Stimulated activated CD4-positive, alpha-beta T cell treated with anti-CD3 and anti-CD28 coated beads, Interleukin-1b, Interleukin-23, amount 100 ng/mL, for 48 hours (primary cell): Measurements from ENCODE around the gene CELF4.

Source experiments
- DNase-seq: peaks from one replicate; pipeline ENCODE4 v3.0.0-alpha.2; 2020

Gene CELF4

DNA sequence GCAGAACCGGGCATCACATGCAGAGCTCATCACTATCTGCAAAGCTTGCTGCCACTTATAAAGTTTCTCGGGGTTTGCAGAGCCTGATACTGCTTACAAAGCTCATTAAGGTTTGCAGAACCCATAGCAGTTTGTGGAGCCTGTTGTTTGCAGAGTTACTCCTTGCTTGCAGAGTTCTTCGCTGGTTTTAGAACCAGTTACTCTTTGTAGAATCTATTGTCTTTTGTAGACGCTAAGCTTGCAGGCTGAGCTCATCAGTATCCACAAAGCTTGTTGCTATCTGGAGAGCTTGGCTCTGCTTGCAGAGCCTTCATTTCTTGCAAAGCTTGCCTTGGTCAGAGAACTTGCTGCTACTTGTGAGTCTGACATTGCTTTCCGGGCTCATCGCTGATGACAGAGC, 106.9 kb downstream of the CELF4 start:
- no peak for DNase-seq

DNA sequence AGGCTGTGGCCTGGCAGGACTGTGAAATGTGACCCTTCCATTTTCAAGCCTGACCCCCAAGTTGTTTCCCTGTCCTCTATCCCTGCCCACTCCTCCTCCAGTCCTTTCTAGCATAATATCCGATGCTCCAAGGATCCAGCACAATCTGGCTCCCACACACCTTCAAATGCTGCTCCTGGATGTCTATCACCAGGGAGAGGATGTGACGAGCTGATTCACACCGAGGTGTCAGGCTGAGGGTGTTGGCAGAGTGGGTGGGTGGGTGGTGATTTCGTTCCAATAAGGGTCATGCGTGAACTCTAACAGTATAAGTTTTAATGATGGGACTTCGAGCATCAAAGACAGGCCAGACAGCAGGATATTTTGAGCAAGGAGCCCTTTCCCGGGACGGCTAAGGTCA, 107.8 kb downstream of the CELF4 start:
- no peak for DNase-seq

DNA sequence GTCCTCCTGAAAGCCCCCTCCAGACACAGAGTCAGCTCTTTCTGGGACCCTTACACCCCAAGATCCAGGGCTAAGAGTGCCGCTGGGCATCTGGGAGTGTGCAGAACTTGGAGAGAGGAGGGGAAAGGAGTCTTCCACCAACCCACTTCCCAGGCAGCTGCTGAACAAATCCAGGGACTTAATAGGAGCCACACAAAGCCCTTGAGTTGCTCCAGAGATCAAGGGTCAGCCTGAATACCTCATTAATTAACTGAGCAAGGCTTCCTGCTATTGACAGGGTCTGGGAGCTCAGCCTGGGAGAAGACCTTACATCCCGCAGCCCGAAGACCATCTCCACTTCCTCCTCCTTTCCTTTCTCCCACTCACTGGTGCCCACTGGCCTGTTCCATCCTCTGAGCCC, 108.3 kb downstream of the CELF4 start:
- DNase-seq: no peak

DNA sequence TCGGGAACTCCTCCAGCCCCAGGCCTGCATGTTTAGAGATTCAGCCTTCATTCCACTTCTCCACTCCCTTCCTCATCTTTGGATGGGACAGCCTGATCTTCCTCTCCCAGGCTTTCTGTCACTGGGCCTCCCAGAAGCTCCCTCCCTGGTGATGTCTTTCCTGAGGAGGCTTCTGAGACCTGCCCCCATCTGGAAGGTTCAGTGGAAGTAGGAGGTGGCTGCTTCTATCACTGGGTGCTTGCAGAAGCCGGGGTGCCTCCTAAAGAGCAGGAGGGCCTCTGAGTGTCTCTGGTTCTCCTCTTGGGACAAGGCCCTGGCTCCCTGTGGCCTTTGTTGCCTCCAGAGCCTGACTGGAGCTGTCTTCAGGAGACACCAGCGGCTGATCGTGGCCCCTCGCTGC, 108.7 kb downstream of the CELF4 start:
- no peak for DNase-seq

DNA sequence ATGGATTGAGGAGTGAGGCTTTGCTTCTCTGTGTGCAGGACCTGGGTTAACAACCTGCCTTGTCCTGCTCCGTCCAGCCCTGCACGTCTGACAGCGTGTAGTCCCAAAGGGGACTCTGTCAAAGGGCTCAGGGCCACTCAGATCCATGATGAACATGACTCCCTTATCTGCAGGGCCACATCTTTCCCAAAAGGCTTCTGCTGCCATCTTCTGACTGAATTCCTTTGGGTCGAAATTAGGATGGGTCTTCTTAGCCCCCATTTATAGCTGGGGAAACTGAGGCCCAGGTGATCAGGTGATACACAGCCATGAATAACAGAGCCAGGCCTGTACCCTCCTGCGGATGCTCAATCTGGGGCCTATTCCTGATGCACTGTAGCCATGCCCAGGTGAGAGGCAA, 109.2 kb downstream of the CELF4 start:
- DNase-seq: no peak

DNA sequence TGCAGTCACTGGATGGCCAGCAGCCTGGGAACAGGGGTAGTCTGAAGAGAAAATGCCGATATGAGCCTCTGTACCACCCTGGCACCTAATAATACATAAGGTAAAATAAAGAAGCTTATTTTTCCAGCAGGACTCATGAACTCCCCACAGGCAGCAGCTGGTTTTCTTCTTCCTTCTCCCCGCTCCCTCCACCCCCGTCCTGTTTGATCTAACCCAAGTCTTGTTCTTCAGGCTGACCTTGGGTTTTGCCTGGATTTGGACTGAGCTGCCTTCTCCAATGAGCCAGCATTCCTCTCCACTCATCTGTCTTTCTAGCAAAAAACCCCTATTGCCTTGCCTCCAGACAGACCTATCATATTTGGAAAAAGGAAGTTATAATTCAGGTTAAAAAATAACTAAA, 111.8 kb downstream of the CELF4 start:
- no peak for DNase-seq

DNA sequence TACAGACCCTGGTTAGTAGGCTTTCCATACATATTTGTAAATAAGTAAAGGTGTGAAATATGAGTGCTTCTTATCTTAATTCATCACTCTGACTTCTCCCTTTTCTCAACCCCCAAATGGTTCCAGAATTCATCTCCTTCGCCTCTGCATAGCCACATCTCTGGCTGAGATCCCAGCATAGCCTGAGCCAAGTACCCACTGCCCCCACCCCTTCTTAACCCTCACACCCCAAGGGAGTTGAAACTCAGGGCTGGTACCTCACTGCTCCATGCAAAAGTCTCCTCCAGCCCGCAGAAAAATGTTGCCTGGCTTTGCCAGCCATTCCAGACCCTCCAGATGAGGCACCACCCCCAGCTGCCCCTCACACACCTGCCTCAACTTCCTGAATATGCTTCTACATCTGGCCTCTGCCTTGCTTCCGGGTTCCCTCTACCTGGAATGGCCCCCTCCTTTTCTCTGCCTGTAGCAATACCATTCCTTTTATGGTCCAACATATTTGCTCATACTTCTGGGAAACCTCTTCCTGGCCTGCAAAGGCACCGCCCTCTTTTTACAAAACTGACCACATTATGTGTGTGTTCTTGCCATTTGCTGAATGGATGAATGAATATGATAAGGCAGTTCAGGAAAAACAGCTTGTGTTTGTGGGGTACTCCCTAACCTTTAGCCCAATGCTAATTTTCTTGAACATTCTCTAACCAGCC, 112.8 kb downstream of the CELF4 start:
- DNase-seq: no peak

DNA sequence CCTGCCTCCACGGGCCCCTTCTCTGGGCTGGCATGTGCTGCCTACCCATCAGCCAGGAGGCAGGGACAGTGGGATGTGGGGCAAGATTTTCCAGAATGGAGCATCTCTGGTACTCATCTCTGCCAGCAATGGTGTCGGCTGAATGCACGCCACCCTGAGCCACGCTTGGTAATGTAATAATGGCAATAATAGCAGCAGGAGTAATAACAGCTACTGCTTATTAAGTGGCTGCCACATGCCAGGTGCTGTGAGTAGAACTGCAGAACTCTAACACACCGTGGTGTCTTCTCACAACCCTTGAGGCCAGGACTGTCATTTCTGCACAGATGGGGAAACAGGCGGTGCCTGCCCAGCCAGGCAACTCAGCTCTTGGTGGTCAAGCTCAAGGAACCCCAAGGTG, 113.6 kb downstream of the CELF4 start:
- no peak for DNase-seq

DNA sequence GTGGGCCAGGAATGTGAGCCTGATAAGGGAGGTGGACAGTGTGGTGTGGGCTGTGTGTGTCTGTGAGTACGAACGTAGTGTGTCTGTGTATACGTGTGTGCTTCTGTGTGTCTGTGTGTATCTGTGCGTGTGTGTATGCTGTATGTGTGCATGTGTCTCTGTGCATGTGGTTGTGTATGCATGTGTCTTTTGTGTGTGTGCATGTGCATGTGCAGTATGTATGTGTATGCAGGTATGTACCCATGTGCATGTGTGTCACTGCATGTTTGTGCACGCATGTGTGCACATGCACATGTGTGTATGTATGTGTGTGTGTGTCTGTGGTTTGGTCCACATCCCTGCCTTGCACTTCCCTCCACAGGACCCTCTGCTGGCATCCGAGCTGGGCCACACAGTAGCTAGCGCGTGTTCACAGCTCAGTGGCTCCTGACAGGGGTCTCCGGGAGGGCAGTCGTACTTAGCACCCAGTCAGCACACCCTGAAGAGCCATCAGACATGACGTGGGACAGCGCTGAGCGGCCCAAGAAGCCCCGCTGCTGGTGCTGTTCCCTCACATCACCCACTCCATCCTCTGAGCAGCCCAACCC, 114.3 kb downstream of the CELF4 start:
- DNase-seq: no peak

DNA sequence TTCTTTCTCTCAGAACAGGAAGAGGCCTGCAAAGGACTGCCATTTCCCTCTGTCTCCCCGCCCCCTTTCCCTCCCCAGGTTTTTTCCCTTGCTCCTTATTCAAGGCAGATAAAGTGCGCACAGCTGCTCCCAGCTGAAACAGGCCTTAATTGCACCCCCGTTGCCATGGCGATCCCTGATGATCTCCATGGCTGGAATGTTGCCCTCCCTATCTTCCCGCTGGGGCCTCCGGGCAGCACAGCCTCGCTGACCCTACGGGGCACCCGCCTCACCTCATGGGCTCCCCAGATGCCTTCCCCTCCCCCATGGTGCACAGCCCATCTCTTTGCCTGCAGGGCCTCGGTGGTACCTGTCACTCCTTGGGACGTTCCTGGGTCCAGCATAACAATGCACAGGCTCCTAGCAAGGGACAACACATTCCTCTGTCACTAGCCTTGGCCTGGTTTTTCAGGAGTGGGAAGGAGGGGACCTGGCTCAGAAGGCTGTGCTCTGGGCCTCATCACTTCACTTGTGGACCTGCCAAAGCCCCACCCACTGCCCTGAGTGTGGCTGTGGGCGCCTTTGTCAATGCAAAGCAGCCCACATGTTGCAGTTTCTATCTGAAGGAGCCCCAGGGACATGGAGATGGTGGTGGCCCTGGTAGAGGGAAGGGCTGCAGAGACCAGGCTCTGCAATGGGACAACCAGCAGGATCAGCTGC, 115.0 kb downstream of the CELF4 start:
- DNase-seq: no peak

DNA sequence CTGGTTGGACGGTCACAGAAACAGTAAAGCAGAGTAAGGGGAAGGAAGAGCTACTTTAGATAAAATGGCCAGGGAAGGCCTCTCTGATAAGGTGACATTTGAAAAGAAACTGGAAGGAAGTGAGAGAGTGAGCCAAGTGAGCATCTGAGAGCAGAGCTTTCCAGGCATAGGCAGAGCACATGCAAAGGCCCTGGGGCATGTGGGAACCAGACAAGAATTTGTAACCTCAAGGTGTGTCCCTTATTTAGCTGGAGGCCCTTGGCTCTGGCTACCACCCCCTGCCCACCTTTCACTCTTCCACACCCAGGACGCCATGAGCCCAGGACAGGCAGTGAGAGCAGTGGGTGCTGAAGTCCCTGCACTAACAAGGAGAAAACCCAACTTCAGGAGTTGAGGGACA, 116.0 kb downstream of the CELF4 start:
- DNase-seq: no peak

DNA sequence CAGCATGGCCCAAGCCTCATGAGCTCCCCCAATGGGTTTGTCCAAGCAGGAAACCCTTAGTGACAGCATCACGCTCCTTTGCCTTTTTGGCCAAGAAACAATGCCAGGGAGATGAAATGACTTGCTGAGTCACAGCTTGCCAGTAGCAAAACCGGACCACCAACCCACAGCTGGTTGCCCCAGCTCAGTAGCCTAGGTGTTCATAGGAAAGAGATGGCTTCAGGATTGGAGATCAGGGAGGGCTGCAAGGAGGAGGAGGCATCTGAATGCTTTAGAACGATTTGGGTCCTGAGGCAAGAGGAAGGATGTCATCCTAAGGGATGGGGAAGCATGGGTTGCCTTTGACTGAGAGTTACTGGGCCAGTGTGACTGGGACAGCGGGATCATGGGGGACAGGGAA, 116.7 kb downstream of the CELF4 start:
- no peak for DNase-seq

DNA sequence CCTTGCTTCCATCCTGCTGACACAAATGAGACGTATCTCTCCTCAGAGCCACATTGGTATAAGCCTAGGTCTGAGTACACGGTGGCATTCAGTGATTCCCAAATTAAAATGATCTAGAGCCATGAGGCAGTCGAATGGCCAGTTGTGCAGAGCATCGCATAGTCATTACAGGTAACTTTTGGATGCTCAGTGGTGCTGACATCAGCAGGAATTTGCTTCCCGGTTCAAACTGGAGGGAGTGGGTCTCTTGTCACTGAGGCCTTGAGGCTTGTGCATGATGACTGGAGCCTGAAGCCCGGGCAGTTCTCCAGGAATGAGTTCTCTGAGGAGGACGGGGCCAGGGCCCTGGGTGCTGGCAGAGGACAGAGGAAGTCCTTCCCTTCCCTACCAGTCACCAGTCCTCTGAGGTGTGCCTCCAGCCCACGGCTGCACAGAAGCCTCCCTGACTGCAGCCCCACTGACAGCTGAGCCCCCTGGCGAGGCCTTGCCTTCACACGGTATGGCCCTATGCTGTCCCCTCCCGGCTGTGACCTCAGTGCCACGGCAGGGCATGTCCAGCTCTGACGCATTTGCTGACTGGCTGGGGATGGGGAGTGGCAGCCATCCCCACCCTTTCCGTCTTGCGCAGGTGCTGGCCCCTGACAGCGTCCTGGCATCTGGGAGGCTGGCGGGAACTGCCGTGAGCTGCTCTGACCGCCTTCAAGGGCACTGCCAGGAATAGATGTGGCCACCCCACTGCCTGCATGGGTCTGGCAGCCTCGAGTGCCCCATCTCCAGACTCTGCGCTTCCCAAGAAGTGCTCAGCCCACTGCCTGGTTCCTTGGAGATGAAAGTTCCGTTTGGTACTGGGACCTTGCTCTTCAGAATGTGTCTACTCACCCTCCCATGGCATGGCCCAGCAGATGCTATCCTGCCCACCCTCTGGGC, 117.4 kb downstream of the CELF4 start:
- DNase-seq: no peak

DNA sequence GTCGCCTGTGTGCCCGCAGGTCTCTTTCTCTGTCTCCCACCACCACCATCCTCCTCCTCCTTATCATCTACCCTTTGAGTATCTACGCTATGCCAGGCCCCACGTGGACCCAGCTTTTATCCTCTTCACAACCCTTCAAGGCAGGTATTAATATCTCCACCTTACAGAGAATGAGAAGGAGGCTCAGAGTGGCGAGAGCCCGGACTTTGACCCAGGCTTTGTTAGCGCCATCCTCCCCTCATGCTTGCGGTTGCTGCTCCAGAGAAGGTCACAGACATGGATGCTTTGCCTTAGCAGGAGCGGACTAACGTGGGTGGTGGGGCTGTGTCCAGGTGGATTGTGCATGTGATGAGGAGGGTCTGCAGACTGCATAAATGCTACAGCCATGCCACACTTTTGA, 119.8 kb downstream of the CELF4 start:
- no peak for DNase-seq

DNA sequence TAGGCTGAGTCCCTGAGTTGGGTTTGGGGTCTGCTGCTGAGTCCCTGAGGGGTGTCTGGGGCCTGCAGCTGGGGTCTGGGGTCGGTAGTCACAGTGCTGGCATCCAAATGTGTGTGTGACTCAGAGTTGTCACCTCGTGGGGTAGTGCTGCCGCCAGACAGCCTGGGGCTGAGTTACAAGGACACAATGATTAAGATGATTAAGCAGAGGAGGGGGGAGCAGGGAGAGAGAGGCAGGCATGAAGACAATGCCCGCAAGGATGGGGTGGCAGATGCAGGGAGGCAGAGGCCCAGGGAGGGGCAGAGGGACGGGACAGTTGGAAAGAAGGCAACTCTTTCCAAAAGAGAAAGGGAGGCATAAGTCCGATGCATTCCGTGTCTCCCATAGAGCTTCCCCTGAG, 120.2 kb downstream of the CELF4 start:
- DNase-seq: no peak

DNA sequence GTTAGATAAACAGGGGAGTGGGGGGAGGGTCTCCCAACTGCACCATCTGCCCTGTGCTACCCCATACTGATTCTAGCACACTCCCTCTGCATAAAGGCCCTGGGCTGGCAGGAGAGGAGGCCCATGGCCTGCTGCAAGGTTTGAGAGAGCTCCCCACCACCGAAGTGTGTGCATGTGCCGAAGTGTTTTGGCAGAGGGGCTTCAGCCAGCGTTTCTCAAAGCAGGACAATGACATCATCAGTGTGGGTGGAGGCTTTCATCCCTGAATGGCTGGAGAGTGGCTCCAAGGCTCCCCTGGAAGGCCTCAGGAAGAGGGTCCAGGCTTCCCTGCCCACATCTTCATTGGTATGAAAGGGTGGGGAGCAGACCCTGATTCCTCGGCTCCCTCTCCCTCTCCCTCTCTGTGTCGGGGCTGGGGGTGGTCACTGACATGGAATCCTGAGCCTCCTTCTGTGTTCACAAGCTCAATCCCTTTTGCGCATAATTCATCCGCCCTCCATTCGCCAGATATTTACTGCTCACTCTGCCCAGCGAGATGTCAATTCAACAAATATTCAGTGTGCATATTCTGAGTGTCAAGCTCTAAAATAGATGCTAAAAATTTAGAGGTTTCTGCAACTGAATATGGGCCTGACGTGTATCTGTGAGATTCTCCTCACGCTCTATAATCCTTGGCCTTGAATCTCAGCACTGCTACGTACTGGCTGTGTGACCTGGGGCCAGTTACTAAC, 122.1 kb downstream of the CELF4 start:
- no peak for DNase-seq

DNA sequence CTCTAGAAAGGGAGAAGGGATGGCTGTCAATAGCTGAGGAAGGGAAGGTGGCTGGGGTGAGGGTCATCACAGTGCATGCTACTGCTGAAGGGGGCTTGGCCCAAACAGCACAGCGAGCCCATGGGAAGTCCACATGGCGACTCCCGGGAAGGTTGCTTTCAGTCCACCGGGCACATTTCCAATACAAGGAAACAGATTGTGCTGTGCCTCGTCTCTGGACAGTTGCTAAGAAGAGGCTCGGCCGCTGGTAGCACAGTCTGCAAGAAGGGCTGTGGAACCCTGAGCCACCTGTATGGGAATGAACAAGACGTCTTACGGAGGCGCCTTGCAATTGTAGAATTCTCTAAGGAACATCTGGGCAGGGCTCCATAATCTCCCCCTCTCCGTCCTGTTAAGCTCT, 123.1 kb downstream of the CELF4 start:
- DNase-seq: no peak

DNA sequence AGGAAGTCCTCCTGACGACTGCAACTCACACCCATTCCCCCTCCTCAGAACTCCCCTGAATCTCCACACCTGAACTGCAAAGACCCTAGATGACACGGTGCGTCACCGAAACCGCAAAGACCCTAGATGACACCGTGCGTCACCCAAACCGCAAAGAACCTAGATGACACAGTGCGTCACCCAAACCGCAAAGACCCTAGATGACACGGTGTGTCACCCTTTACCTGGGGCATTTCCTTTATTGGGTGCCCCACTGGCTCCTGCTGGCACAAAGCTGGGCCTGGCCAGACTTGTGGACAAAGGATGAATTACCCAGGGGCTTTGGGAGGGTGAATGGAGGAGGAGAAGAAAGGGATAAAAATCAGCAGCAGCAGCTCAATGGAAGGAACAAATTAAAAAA, 123.8 kb downstream of the CELF4 start:
- no peak for DNase-seq

DNA sequence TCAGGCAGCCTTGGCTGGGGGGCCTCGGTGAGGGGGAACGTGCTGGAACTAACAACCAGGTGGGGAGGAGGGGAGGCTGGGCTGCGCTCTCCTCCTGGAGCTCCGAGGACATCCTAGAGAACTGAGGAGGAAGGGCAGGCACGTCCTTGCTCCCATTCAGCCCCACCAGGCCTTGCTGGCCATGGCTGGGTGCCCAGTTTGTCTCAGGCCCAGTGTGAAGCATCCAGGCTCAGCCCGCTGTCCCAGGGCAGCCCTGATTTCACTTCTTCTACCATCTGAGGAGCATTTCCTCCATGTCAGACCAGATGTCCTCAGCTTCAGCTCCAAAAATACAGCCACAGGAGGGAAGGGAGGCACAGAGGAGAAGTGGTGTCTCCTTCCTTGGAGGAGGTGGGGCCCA, 125.4 kb downstream of the CELF4 start:
- DNase-seq: no peak

DNA sequence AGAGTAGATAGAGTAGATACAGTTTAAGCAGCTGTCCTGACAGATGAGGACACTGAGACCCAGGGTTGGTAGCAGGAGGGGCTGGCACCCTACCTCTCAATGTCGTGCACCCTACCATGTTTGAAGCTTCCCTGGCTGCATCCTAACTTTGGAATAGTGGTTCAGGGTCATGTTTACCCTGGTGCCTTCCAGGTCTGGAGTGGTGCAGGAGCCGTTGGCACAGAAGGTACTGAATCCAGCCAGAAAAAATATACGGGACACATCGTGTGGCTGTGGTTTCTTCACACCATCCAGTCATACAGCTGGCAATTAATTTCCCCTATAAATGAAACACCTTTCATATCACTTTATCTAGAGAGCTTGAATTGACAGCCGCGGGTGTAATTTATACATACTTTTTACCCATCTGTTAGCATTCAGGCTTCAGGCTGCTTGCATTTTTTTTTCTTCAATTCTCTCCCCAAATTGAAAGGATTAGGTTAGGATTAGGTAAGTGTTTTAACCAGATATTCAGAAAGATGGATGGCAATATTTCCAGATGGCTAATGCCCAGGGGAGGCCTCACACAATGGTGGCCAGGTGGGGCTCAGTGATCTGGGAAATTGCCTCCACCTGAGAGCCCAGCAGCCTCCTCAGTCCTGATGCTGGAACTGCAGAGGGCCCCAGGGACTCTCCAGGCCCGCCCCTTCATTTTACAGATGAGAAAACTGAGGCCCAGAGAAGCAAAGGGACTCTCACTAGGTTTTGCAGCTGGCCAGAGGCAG, 127.0 kb downstream of the CELF4 start:
- DNase-seq: no peak

DNA sequence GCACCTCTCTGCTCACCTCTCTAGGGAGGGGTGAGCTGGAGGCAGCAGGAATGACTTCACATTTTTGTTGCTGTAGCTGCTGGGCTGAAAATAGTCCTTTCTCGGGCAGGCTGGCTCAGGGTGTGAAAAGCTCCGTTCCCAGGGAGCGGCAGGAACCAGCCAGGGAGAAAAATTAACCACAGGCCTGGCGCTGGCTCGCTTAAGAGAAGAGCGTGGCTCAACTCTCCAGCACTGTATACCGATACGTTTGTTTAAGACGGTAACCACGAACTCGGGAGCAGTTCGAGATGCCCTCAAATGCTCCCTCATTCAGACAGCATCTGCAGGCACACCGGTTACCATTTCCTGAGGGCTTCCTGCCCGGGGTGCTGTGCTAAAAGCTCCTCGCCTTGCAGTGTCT, 129.6 kb downstream of the CELF4 start:
- DNase-seq: no peak
